ENCODE data around the gene CST8.

DNA sequence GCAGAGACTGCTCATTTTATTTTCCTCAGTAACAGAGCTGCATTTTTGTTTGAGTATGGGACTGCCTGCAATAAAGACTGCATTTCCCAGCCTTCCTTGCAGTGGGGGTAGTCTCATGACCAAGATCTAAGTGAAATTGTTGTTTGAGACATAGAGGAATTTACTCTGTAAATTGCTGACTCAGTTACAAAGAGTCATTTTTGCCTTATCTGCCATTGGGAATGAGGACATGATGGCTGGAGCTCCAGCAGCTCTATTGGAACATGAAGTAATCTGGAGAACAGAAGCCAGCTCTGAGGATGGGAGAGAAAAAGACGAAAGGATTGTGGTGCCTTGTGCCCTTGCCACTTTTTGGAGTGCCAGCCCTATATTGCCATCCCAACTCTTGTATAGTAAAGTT is 36.1 kb upstream of the CST8 start:
- TF ChIP-seq, protein P1, sequence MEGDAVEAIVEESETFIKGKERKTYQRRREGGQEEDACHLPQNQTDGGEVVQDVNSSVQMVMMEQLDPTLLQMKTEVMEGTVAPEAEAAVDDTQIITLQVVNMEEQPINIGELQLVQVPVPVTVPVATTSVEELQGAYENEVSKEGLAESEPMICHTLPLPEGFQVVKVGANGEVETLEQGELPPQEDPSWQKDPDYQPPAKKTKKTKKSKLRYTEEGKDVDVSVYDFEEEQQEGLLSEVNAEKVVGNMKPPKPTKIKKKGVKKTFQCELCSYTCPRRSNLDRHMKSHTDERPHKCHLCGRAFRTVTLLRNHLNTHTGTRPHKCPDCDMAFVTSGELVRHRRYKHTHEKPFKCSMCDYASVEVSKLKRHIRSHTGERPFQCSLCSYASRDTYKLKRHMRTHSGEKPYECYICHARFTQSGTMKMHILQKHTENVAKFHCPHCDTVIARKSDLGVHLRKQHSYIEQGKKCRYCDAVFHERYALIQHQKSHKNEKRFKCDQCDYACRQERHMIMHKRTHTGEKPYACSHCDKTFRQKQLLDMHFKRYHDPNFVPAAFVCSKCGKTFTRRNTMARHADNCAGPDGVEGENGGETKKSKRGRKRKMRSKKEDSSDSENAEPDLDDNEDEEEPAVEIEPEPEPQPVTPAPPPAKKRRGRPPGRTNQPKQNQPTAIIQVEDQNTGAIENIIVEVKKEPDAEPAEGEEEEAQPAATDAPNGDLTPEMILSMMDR (conservative IDR thresholded peaks at IDR 0.05; ENCODE audit: low read length): no peak
- no peak for TF ChIP-seq EZH2phosphoT487 (IDR thresholded peaks at IDR 0.05; ENCODE audit: borderline replicate concordance, low read depth, low read length)
